Mononuclear cell (primary cell): ENCODE results near the gene HOTAIR. TPM values are rescaled to one million over a fixed set of nuclear protein-coding genes. Genes with fewer than 3 reads are reported as not detected.

Experiments used
- H3K27me3 ChIP-seq: 2 replicates; pipeline ENCODE4 v1.6.0; 2011; ENCODE audit warnings: low read length, control low read depth; ENCODE audit not compliant: insufficient read depth
- H3K4me1 ChIP-seq: 2 replicates; pipeline ENCODE4 v1.5.1; 2011; ENCODE audit warnings: mild to moderate bottlenecking, low read length, control low read depth; ENCODE audit not compliant: insufficient read depth
- H3K4me3 ChIP-seq: 2 replicates; pipeline ENCODE4 v1.5.1; 2011; ENCODE audit warnings: mild to moderate bottlenecking, low read length, moderate library complexity
- H3K9me3 ChIP-seq: 2 replicates; pipeline ENCODE4 v1.5.1; 2011; ENCODE audit warnings: low read depth, mild to moderate bottlenecking, control low read depth, low read length
- total RNA-seq: library from RNA; depleted of rRNA; stranded (reverse); fragments of >200 nt; gene quantifications from one replicate; pipeline ENCODE4 v1.2.3, GENCODE V29; 2012

Gene HOTAIR
- total RNA-seq, 1 donor: not detected

- no peaks in the 10 kb centered on the region for H3K4me1 ChIP-seq
- peaks cover 100% of the 10 kb centered on the region for H3K27me3 ChIP-seq
- H3K9me3 ChIP-seq: no peaks in the 10 kb centered on the region
- no peak overlapping the region for H3K4me3 ChIP-seq
Measured at GRCh38 chr12:53948650-53949593, 25.8 kb downstream of the HOTAIR start.

GRCh38 chr12:53947743-53948142, 27.0 kb downstream of the HOTAIR start:
- no peak overlapping the region for H3K4me3 ChIP-seq
- no peaks in the 10 kb centered on the region for H3K4me1 ChIP-seq
- peaks cover 100% of the 10 kb centered on the region for H3K27me3 ChIP-seq
- no peaks in the 10 kb centered on the region for H3K9me3 ChIP-seq

DNA sequence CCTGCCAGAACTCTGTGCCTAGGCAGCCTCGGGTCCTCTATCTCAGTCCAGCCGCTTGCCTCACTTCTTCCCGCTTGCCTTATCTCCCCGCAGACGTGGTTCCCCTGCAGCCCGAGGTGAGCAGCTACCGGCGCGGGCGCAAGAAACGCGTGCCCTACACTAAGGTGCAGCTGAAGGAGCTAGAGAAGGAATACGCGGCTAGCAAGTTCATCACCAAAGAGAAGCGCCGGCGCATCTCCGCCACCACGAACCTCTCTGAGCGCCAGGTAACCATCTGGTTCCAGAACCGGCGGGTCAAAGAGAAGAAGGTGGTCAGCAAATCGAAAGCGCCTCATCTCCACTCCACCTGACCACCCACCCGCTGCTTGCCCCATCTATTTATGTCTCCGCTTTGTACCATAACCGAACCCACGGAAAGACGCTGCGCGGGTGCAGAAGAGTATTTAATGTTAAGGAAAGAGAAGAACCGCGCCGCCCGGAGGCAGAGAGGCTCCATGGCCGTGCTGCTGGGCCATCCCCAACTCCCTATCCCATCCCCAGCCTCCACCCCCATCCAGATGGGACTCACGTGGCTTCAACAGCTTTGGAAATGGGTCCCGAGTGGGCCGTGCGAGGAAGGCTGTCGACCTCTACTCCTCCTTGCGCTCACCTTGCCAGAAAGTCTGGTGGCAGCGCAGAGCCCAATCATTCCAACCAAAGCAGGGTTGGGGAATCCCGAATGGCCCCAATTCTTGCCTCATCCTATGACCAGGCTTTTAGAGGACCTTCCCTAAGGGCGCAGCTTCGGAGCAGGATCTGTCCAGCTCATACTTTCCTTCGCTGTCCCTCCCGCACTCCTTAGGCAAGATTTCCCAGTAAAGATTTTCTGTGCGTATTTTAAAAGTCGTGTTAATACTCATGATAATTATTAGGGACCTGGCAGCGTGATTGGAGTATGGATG, 29.6 kb downstream of the HOTAIR start:
- Histone ChIP-seq H3K4me1 (no peaks in the 10 kb centered on the region), H3K4me3 (no peak overlapping the region), H3K9me3 (no peaks in the 10 kb centered on the region), H3K27me3 (peaks cover 99% of the 10 kb centered on the region)

DNA sequence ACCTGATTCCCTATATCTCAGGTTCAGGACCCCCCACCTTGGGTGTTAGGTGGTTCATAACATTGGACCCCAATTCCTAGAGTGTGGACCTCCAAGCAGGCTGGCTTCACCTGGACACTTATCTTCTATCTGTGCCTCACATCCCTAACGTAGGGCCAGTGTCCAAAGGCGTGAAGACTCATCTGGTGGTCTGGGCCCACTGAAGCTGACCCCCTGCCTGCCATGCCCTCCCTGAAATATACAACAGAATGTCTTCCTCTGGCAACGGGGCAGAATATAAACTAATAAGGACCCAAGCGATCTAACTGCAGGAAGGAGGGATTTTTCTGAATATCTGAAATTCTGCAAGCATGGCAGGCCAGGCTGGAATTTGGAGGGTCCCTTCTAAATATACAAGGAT, 30.5 kb downstream of the HOTAIR start:
- Histone ChIP-seq H3K4me3 (no peak overlapping the region), H3K4me1 (no peaks in the 10 kb centered on the region), H3K9me3 (no peaks in the 10 kb centered on the region), H3K27me3 (peaks cover 96% of the 10 kb centered on the region)

GRCh38 chr12:53942467-53942997, 32.2 kb downstream of the HOTAIR start:
- H3K4me1 ChIP-seq: no peaks in the 10 kb centered on the region

DNA sequence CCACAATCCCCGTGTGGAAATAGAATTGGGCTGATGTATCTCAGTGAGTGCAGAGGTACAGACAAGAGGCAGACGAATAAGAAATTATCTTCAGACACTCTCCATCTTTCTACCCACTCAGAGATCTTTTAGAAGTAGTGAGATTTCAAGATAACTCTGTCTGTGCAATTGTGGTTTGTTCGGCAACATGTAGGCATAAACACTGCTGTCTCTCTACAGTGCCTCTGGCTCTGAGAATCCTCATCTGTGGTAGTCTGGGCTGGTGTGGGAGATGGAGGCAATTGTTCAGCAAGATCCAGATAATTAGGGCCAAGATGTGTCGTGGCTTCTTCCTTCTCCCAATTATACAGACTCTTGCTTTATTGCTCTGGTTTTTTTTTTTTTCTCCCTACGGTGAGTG, 33.0 kb downstream of the HOTAIR start:
- Histone ChIP-seq H3K4me3 (no peak overlapping the region), H3K4me1 (no peaks in the 10 kb centered on the region), H3K27me3 (peaks cover 93% of the 10 kb centered on the region), H3K9me3 (no peaks in the 10 kb centered on the region)

More at GRCh38 chr12:53942467-53942997, 32.2 kb downstream of the HOTAIR start:
- no peaks in the 10 kb centered on the region for H3K9me3 ChIP-seq
- H3K27me3 ChIP-seq: peaks cover 93% of the 10 kb centered on the region
- H3K4me3 ChIP-seq: no peak overlapping the region

DNA sequence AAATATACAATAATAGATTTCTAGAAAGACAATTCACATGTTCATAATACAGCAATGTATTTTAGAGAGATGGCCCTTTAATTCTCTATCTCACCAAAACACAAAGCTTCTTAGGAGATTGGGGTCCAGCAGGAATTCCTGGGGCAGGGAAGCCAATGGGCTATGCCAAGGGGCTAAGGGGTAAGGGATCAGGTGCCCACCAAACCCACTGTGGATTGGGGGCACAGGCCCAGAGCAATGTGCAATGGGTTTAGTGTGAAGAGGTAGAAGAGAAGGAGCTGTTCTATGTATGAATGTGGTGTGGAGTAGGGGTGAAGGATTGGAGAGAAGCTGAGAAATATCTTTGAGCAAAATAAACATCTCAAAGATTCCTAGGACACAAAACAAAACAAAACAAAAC, 33.6 kb downstream of the HOTAIR start:
- Histone ChIP-seq H3K9me3 (no peaks in the 10 kb centered on the region), H3K27me3 (peaks cover 91% of the 10 kb centered on the region), H3K4me1 (no peaks in the 10 kb centered on the region), H3K4me3 (no peak overlapping the region)

- Histone ChIP-seq H3K4me1 (no peaks in the 10 kb centered on the region), H3K27me3 (peaks cover 91% of the 10 kb centered on the region), H3K9me3 (no peaks in the 10 kb centered on the region), H3K4me3 (no peak overlapping the region)
Measured at GRCh38 chr12:53940443-53941014, 34.2 kb downstream of the HOTAIR start.

DNA sequence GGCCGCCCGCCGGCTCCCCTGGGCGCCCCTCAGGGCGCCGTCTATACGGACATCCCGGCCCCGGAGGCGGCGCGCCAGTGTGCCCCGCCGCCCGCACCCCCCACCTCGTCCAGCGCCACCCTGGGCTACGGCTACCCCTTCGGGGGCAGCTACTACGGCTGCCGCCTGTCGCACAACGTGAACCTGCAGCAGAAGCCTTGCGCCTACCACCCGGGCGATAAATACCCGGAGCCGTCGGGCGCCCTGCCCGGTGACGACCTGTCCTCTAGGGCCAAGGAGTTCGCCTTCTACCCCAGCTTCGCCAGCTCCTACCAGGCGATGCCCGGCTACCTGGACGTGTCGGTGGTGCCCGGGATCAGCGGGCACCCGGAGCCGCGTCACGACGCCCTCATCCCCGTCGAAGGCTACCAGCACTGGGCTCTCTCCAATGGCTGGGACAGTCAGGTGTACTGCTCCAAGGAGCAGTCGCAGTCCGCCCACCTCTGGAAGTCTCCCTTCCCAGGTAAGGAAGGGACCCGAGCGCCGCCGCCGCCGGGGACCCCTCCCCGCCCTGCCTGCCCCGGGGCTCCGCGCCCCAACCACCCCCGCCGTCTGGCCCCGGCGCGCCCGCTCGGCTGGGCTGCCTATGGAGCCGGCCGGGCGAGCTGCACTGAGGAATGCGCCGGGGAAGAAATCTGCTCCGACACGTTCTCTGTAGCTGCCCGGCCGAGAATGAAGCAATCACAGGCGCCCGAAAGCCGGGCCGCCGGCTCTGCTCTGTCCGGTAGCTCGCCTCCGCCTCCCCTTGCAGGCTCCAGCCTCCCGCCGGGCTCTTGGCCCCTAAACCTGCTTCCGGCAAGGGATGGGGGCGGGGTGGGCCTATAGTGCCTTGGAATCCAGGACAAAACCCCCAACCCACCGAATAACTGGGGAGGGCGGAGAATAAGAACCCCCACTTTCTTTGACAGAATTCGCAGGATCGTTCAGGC, 35.3 kb downstream of the HOTAIR start:
- Histone ChIP-seq H3K27me3 (peaks cover 91% of the 10 kb centered on the region), H3K9me3 (no peaks in the 10 kb centered on the region), H3K4me1 (no peaks in the 10 kb centered on the region), H3K4me3 (no peak overlapping the region)

GRCh38 chr12:53938326-53939140, 36.2 kb downstream of the HOTAIR start, which contains the start of gene HOXC13:
TSS of gene HOXC13 (plus strand) at chr12:53938831. CDS start at chr12:53938907, 76 bp downstream.
- H3K4me1 ChIP-seq: no peaks in the 10 kb centered on the region
- no peak within 1 kb of the TSS for H3K4me3 ChIP-seq
- H3K27me3 ChIP-seq: peaks cover 91% of the 10 kb centered on the region
- H3K9me3 ChIP-seq: no peaks in the 10 kb centered on the region

GRCh38 chr12:53937596-53938325, 37.0 kb downstream of the HOTAIR start:
- peaks cover 91% of the 10 kb centered on the region for H3K27me3 ChIP-seq
- H3K4me3 ChIP-seq: no peak overlapping the region
- H3K9me3 ChIP-seq: no peaks in the 10 kb centered on the region
- no peaks in the 10 kb centered on the region for H3K4me1 ChIP-seq

- H3K9me3 ChIP-seq: no peaks in the 10 kb centered on the region
- H3K27me3 ChIP-seq: peaks cover 92% of the 10 kb centered on the region
- H3K4me3 ChIP-seq: no peak overlapping the region
- H3K4me1 ChIP-seq: no peaks in the 10 kb centered on the region
Measured at GRCh38 chr12:53937099-53937498, 37.7 kb downstream of the HOTAIR start.
